Smooth muscle cell (in vitro differentiated cells): ENCODE results near the gene KCNK3. TPM values are rescaled to one million over a fixed set of nuclear protein-coding genes. Genes with fewer than 3 reads are reported as not detected.

Experiments used
- DNase-seq: peaks from one replicate; lab custom pipeline; 2025; ENCODE audit not compliant: unreplicated experiment; lab: John Stamatoyannopoulos, UW
- H2AFZ ChIP-seq: fragments of 200-600 bp; sonication (generic); 2 replicates; pipeline ENCODE4 v1.6.0; 2016; ENCODE audit warnings: antibody characterized with exemption, low read depth, mild to moderate bottlenecking
- H3F3A ChIP-seq: fragments of 200-600 bp; sonication (generic); 2 replicates; pipeline ENCODE4 v1.6.0; 2017; ENCODE audit warnings: antibody characterized with exemption, low read depth
- H3K27ac ChIP-seq: fragments of 200-600 bp; sonication (generic); 2 replicates; pipeline ENCODE4 v1.5.1; 2016; ENCODE audit warnings: low read depth, mild to moderate bottlenecking
- H3K27me3 ChIP-seq: fragments of 200-600 bp; sonication (generic); 2 replicates; pipeline ENCODE4 v1.6.1; 2016; ENCODE audit warnings: low read depth, mild to moderate bottlenecking
- H3K36me3 ChIP-seq: fragments of 200-600 bp; sonication (generic); 2 replicates; pipeline ENCODE4 v1.5.1; 2016; ENCODE audit warnings: low read depth
- H3K4me1 ChIP-seq: fragments of 200-600 bp; sonication (generic); 2 replicates; pipeline ENCODE4 v1.5.1; 2016; ENCODE audit warnings: low read depth
- H3K4me2 ChIP-seq: fragments of 200-600 bp; sonication (generic); 2 replicates; pipeline ENCODE4 v1.6.0; 2016; ENCODE audit warnings: mild to moderate bottlenecking
- H3K4me3 ChIP-seq: fragments of 200-600 bp; sonication (generic); 2 replicates; pipeline ENCODE4 v1.5.1; 2016; ENCODE audit warnings: mild to moderate bottlenecking
- H3K79me2 ChIP-seq: fragments of 200-600 bp; sonication (generic); 2 replicates; pipeline ENCODE4 v1.6.0; 2016; ENCODE audit warnings: low read depth, mild to moderate bottlenecking
- H3K9ac ChIP-seq: fragments of 200-600 bp; sonication (generic); 2 replicates; pipeline ENCODE4 v1.6.0; 2016; ENCODE audit warnings: low read depth
- H3K9me3 ChIP-seq: fragments of 200-600 bp; sonication (generic); replicated peaks from 2 replicates; pipeline ENCODE4 v1.5.1; 2016; ENCODE audit warnings: low read depth
- H4K20me1 ChIP-seq: fragments of 200-600 bp; sonication (generic); 2 replicates; pipeline ENCODE4 v1.6.0; 2016; ENCODE audit warnings: low read depth
- WGBS: methylation state at CpG from one replicate; pipeline ENCODE4 v1.1.7; 2016; ENCODE audit warnings: low lambda C conversion rate; 5-methylcytosine and 5-hydroxymethylcytosine counted together
- polyA plus RNA-seq: library from polyadenylated mRNA; unstranded; fragments of >200 nt; fragmentation: Nextera tagmentation; extraction: Ambion mirVana; gene quantifications from 2 replicates; pipeline ENCODE4 v1.2.1, GENCODE V29; 2016
- total RNA-seq: library from RNA; depleted of rRNA; stranded (reverse); fragments of >200 nt; gene quantifications from 2 replicates; pipeline ENCODE4 v1.2.3, GENCODE V29; 2014
- TF ChIP-seq, protein P1 (sequence below): fragments of 200-600 bp; sonication (generic); IDR thresholded peaks from 2 replicates; pipeline ENCODE4 v1.5.1; 2017; ENCODE audit warnings: borderline replicate concordance, mild to moderate bottlenecking, antibody characterized with exemption; ENCODE audit not compliant: insufficient read depth, poor library complexity, severe bottlenecking

The KCNK3 gene
- total and polyA plus RNA-seq, 2 experiments from 2014 or later = 1.1 to 7.5 TPM

DNA sequence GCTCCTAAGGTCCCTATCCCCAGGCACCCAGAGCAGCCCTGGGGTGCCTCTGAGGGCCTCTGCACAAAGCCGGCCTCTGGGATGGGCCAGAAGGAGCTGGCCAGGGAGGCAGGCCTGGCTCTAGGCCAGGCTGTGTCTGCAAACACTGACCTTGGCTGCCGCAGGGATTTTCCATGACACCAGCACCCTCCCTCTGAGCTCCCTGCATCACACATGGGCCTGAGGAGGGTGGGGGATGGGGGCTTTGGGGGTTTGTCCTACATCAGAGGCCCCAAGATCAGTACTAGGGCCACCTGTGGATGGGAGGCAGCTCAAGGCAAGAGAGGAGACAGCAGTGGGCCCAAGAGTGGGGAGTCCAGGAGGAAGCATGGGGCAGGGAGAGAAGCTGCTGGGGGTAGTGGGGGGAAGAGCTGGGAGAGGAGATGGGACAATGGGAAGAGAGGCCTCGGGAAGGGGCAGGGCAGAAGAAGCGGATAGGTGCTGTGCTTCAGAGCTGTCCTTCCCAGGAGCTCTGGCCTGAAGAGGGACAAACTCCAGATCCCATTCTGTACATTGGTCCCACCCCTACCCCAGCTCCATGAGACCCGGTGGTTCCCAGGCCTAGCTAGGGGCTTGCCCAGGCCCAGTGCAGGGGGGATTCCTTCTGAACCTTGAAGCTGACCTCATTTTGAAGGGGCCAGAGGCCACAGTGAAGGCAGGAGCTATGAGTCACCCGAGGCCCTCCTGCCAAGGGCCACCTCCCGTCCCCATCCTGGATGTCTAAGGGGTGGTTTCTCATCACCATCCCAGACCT is 28.0 kb downstream of the KCNK3 start:
- H3K4me2 ChIP-seq = peak overlapping the region; percentile 20
- no peaks in the 10 kb centered on the region for H3K9me3 ChIP-seq
- H2AFZ ChIP-seq = no peak overlapping the region
- peaks cover 8% of the 10 kb centered on the region for H3K4me1 ChIP-seq
- H3K27me3 ChIP-seq = no peaks in the 10 kb centered on the region
- TF ChIP-seq, protein P1, sequence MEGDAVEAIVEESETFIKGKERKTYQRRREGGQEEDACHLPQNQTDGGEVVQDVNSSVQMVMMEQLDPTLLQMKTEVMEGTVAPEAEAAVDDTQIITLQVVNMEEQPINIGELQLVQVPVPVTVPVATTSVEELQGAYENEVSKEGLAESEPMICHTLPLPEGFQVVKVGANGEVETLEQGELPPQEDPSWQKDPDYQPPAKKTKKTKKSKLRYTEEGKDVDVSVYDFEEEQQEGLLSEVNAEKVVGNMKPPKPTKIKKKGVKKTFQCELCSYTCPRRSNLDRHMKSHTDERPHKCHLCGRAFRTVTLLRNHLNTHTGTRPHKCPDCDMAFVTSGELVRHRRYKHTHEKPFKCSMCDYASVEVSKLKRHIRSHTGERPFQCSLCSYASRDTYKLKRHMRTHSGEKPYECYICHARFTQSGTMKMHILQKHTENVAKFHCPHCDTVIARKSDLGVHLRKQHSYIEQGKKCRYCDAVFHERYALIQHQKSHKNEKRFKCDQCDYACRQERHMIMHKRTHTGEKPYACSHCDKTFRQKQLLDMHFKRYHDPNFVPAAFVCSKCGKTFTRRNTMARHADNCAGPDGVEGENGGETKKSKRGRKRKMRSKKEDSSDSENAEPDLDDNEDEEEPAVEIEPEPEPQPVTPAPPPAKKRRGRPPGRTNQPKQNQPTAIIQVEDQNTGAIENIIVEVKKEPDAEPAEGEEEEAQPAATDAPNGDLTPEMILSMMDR = no peak
- H3K27ac ChIP-seq = peak overlapping the region; percentile 64
- no peaks in the 10 kb centered on the region for H3K79me2 ChIP-seq
- H3K9ac ChIP-seq = peak overlapping the region; percentile 67
- no peak overlapping the region for H3K4me3 ChIP-seq
- 38% methylated on average over 7 of the region's 7 CpGs for WGBS
- H3F3A ChIP-seq = no peaks in the 10 kb centered on the region
- peak; percentile 41 for DNase-seq
- H4K20me1 ChIP-seq = no peaks in the 10 kb centered on the region
- no peaks in the 10 kb centered on the region for H3K36me3 ChIP-seq

DNA sequence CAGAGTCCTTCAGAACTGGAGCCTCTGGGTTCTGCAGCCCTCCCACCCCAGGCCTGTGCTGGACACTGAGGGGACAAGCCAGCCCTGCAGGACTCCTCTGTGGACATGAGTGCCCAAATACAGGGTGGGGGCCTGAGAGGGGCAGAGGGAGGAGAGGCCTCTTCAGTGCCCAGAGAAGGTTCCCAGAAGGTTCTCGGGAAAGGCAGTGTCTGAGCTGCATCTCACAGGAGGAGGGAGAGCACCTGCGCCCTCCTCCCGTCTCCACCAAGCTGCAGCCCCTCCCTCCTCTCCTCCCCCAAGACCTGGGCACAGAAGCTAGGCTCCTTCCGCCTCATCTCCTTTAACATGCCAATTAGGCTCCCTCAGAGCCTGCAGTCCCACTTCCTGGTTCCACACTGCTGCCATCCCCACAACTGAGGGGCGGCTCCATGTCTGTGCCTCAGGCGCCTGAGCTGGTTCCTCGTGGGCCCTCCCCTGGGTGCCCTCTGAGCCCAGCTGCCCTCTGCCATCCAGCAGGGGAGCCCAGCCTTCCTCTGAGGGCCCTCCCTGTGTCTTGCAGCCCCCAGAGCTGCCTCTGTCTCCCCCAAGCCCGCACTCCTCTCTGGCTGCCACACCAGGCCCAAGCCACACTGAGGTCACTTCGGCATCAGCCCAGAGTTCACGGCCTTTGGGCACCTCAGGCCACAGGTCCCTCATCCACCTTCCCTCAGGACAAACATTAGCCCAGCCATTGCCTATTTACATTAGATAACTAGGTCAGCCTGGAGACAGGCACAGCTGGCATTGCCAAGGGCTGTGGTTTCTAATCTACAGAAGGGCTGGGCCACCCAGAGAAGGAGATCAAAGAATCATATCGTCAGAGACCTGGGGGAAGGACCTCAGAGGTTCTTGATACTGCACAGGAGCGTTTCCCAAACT is 28.9 kb downstream of the KCNK3 start:
- no peak for DNase-seq
- H3K4me3 ChIP-seq = no peak overlapping the region
- H3K9me3 ChIP-seq = no peaks in the 10 kb centered on the region
- WGBS = 89% methylated on average over 12 of the region's 12 CpGs
- TF ChIP-seq, protein P1 = no peak
- H3K4me1 ChIP-seq = peaks cover 8% of the 10 kb centered on the region
- peak overlapping the region; percentile 64 for H3K27ac ChIP-seq
- no peak overlapping the region for H2AFZ ChIP-seq
- H3K4me2 ChIP-seq = no peak overlapping the region
- no peaks in the 10 kb centered on the region for H3K36me3 ChIP-seq
- H3K9ac ChIP-seq = no peak overlapping the region
- H3F3A ChIP-seq = no peaks in the 10 kb centered on the region
- no peaks in the 10 kb centered on the region for H3K79me2 ChIP-seq
- no peaks in the 10 kb centered on the region for H4K20me1 ChIP-seq
- H3K27me3 ChIP-seq = no peaks in the 10 kb centered on the region

DNA sequence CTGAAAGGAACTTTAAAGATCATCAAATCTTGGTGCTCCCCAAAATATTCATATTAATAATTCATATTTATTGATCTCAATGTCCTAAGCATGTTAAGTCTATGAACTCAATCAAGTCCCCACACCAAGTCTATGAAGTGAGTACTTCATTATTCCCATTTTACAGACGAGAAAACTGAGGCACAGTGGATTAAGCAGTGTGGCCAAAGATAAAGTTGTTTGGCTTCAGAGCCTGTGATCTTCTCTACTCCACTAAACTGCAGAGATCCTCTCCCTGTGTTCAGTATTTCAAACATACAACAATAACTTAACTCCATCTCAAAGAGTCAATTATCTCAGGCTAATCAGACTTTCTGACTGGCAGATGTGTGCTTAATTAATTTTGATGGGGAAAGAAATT is 29.8 kb downstream of the KCNK3 start:
- H3K27ac ChIP-seq = no peak overlapping the region
- no peaks in the 10 kb centered on the region for H3K36me3 ChIP-seq
- WGBS = 100% methylated on average over 1 of the region's 1 CpG

More for the DNA sequence above, 29.8 kb downstream of the KCNK3 start:
- Histone ChIP-seq H4K20me1 (no peaks in the 10 kb centered on the region), H3K4me1 (peaks cover 8% of the 10 kb centered on the region), H3K79me2 (no peaks in the 10 kb centered on the region), H3K9me3 (no peaks in the 10 kb centered on the region), H3K4me3 (no peak overlapping the region), H3F3A (no peaks in the 10 kb centered on the region), H3K9ac (no peak overlapping the region), H3K4me2 (no peak overlapping the region), H2AFZ (no peak overlapping the region), H3K27me3 (no peaks in the 10 kb centered on the region)
- no peak for DNase-seq
- TF ChIP-seq, protein P1 = no peak
